Progenitor cell of endocrine pancreas (in vitro differentiated cells): ENCODE measurements around the gene TEAD1. TPM values are rescaled to one million over a fixed set of nuclear protein-coding genes. Genes with fewer than 3 reads are reported as not detected.
A peak's percentile ranks its signal among the peaks of the same experiment; 100 is the strongest.

Source experiments
- DNase-seq: peaks from one replicate; pipeline ENCODE4 v3.0.0; 2021; ENCODE audit warnings: low spot score; ENCODE audit not compliant: unreplicated experiment
- H3K27ac Mint-ChIP-seq: 2 replicates; pipeline ENCODE4 v1.8.0; 2021; ENCODE audit warnings: mild to moderate bottlenecking, moderate library complexity, mixed read lengths
- H3K27me3 Mint-ChIP-seq: 2 replicates; pipeline ENCODE4 v1.8.0; 2021; ENCODE audit warnings: mixed read lengths
- H3K36me3 Mint-ChIP-seq: 2 replicates; pipeline ENCODE4 v1.8.0; 2022; ENCODE audit warnings: mixed read lengths; ENCODE audit not compliant: insufficient read depth
- H3K4me1 Mint-ChIP-seq: 2 replicates; pipeline ENCODE4 v1.8.0; 2021; ENCODE audit warnings: low read depth, mixed read lengths
- H3K4me3 Mint-ChIP-seq: 2 replicates; pipeline ENCODE4 v1.8.0; 2021; ENCODE audit warnings: low read depth, mild to moderate bottlenecking, moderate library complexity, mixed read lengths
- H3K9me3 Mint-ChIP-seq: 2 replicates; pipeline ENCODE4 v1.8.0; 2021; ENCODE audit warnings: low read depth, mixed read lengths
- CTCF ChIP-seq: fragments of 200-600 bp; sonication (generic); IDR thresholded peaks from one replicate; pipeline ENCODE4 v1.5.0; 2021; ENCODE audit warnings: antibody characterized with exemption, mild to moderate bottlenecking; ENCODE audit not compliant: unreplicated experiment
- total RNA-seq: library from RNA; stranded (reverse); gene quantifications from 2 replicates; pipeline ENCODE4 v1.2.1, GENCODE V29; 2021

TEAD1 gene
- total RNA-seq, 1 donor from 2014 or later: 92.4 TPM

- TF ChIP-seq CTCF: no peak
- Mint-ChIP-seq H3K27ac (no peak overlapping the region), H3K9me3 (no peaks in the 10 kb centered on the region), H3K4me1 (peaks cover 54% of the 10 kb centered on the region), H3K36me3 (no peaks in the 10 kb centered on the region), H3K27me3 (no peaks in the 10 kb centered on the region), H3K4me3 (peak overlapping the region; percentile 95)
- no peak for DNase-seq
Measured at GRCh38 chr11:12677131-12677530, 2.9 kb downstream of the TEAD1 start.

- Mint-ChIP-seq H3K27me3 (no peaks in the 10 kb centered on the region), H3K4me3 (peak overlapping the region; percentile 31), H3K27ac (no peak overlapping the region), H3K9me3 (no peaks in the 10 kb centered on the region), H3K36me3 (no peaks in the 10 kb centered on the region), H3K4me1 (peaks cover 63% of the 10 kb centered on the region)
- DNase-seq: no peak
- TF ChIP-seq CTCF: no peak
Measured at GRCh38 chr11:12678092-12678491, 3.9 kb downstream of the TEAD1 start.

GRCh38 chr11:12678991-12679390 is 4.8 kb downstream of the TEAD1 start:
- TF ChIP-seq CTCF: no peak
- Mint-ChIP-seq H3K36me3 (no peaks in the 10 kb centered on the region), H3K27ac (peak overlapping the region; percentile 33), H3K4me3 (peak overlapping the region; percentile 14), H3K4me1 (peaks cover 71% of the 10 kb centered on the region), H3K9me3 (no peaks in the 10 kb centered on the region), H3K27me3 (no peaks in the 10 kb centered on the region)
- no peak for DNase-seq

GRCh38 chr11:12679471-12679870 is 5.2 kb downstream of the TEAD1 start:
- no peak for TF ChIP-seq CTCF
- DNase-seq: no peak
- Mint-ChIP-seq H3K27me3 (no peaks in the 10 kb centered on the region), H3K36me3 (no peaks in the 10 kb centered on the region), H3K9me3 (no peaks in the 10 kb centered on the region), H3K27ac (peak overlapping the region; percentile 31), H3K4me3 (no peak overlapping the region), H3K4me1 (peaks cover 74% of the 10 kb centered on the region)

GRCh38 chr11:12680246-12680939 is 6.2 kb downstream of the TEAD1 start:
- no peak for TF ChIP-seq CTCF
- DNase-seq: peak; percentile 55
- Mint-ChIP-seq H3K4me3 (peak overlapping the region; percentile 56), H3K27me3 (no peaks in the 10 kb centered on the region), H3K9me3 (no peaks in the 10 kb centered on the region), H3K27ac (peak overlapping the region; percentile 96), H3K36me3 (no peaks in the 10 kb centered on the region), H3K4me1 (peaks cover 84% of the 10 kb centered on the region)
